ENCODE results near the gene GNG7. TPM values are rescaled to one million over a fixed set of nuclear protein-coding genes. Genes with fewer than 3 reads are reported as not detected.
"Not testable (repeated sequence)": the region's sequence is repeated elsewhere in the genome, so short reads cannot be mapped to it uniquely, and the experiment has no call there.

GNG7 gene
- total RNA-seq, 4 donors from 2014 or later, result 1.3 to 3.9 (median 1.8) TPM

- DNase-seq (ENCODE audit: low spot score) (no peak), ATAC-seq (ENCODE audit: low FRiP score) (no peak)
- no peak for TF ChIP-seq CTCF (IDR thresholded peaks at IDR 0.05)
Measured at GRCh38 chr19:2547033-2547680, 155.3 kb downstream of the GNG7 start.

- DNase-seq (ENCODE audit: low spot score) (peak; percentile 59), ATAC-seq (ENCODE audit: low FRiP score) (peak; percentile 13)
- TF ChIP-seq CTCF (IDR thresholded peaks at IDR 0.05), result no peak
Measured at GRCh38 chr19:2546128-2547032, 156.1 kb downstream of the GNG7 start.

- not testable (repeated sequence) for ATAC-seq (ENCODE audit: low FRiP score); DNase-seq (ENCODE audit: low spot score)
Measured at GRCh38 chr19:2545416-2546127, 156.9 kb downstream of the GNG7 start.

GRCh38 chr19:2544576-2545415, 157.7 kb downstream of the GNG7 start:
- TF ChIP-seq CTCF (IDR thresholded peaks at IDR 0.05), result no peak
- no peak for ATAC-seq (ENCODE audit: low FRiP score)
- DNase-seq (ENCODE audit: low spot score), result no peak

GRCh38 chr19:2543463-2544442, 158.7 kb downstream of the GNG7 start:
- peak; percentile 92 for ATAC-seq (ENCODE audit: low FRiP score)
- DNase-seq (ENCODE audit: low spot score), result peak; percentile 75
- no peak for TF ChIP-seq CTCF (IDR thresholded peaks at IDR 0.05)

GRCh38 chr19:2543072-2543462, 159.4 kb downstream of the GNG7 start:
- DNase-seq (ENCODE audit: low spot score); ATAC-seq (ENCODE audit: low FRiP score): not testable (repeated sequence)
